ENCODE data around the gene TTC8.

GRCh38 chr14:88904206-88904647, 79.8 kb downstream of the TTC8 start:
- TF ChIP-seq CTCF (IDR thresholded peaks at IDR 0.05) (no peak), ELF1 (IDR thresholded peaks at IDR 0.05) (no peak), YY1 (IDR thresholded peaks at IDR 0.05; ENCODE audit: low read depth) (no peak), SMC3 (IDR thresholded peaks at IDR 0.05; ENCODE audit: low read depth, low read length) (no peak; the same call in 1 of the 2 replicates), FOXJ3 (CRISPR knock-in tag; IDR thresholded peaks at IDR 0.05) (peak; percentile 78; the same call in 1 of the 2 replicates), POLR2AphosphoS5 (IDR thresholded peaks at IDR 0.05; ENCODE audit: low read depth, low read length) (peak; percentile 50; the same call in 1 of the 2 replicates), TAF1 (IDR thresholded peaks at IDR 0.05; ENCODE audit: borderline replicate concordance, low read depth, low read length) (no peak), REST (IDR thresholded peaks at IDR 0.05; ENCODE audit: low read depth, low read length) (no peak), PBX3 (IDR thresholded peaks at IDR 0.05) (peak; percentile 13; the same call in 1 of the 2 replicates), MAX (IDR thresholded peaks at IDR 0.05; ENCODE audit: low read depth) (no peak), SIN3A (IDR thresholded peaks at IDR 0.05; ENCODE audit: borderline replicate concordance, low read depth, low read length) (no peak), EP300 (IDR thresholded peaks at IDR 0.05; ENCODE audit: borderline replicate concordance in 1 of 2, low read depth in 1 of 2, low read length in 1 of 2) (peak in 1 of 2 experiments; percentile 98; a peak in 2 of 4 replicates), FOXM1 (IDR thresholded peaks at IDR 0.05; ENCODE audit: low read depth) (no peak; the same call in 1 of the 2 replicates)

Data from SK-N-SH (cell line).